Activated effector memory CD4-positive, alpha-beta T cell treated with Interleukin-2 at 50 U/mL for 16 hours (primary cell): ENCODE data around the gene HOXB6.
A peak's percentile ranks its signal among the peaks of the same experiment; 100 is the strongest.

Source experiments
- DNase-seq: peaks from one replicate; pipeline ENCODE4 v3.0.0-alpha.2; 2020

The HOXB6 gene

DNA sequence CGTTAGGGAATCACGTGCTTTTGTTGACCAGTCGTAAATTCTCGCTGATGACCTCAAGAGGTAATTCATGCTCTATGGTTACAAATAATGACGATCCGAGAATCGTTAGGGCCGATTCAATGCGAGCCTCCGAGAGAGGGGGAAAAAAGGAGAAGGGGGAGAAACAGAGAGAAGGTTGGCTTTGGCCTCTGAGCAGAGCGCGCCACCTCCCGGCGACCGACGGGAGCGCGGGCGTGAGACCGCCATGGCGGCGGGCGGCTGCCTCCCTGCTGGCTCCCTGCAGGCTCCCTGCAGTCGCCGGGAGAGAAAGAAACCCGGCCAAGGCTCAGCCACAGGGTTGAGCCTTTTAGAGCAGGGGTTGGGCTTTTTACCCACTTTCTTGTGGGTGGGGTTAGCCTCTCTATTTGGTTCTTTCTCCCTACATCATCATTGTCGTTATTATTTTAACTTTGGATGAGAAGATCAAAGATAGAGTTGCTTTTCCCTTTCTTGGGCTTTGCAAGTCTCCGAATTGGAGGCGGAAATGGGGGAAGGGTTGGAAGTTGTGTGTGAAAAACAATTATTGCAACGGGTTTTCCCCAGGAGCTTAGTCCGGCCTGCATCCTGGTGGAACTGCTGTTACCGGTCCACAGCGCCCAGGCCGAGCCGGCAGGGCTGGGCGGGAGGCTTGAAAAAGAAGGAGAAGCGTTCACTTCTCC lies 10.8 kb downstream of the HOXB6 start:
- peak; percentile 76 for DNase-seq

DNA sequence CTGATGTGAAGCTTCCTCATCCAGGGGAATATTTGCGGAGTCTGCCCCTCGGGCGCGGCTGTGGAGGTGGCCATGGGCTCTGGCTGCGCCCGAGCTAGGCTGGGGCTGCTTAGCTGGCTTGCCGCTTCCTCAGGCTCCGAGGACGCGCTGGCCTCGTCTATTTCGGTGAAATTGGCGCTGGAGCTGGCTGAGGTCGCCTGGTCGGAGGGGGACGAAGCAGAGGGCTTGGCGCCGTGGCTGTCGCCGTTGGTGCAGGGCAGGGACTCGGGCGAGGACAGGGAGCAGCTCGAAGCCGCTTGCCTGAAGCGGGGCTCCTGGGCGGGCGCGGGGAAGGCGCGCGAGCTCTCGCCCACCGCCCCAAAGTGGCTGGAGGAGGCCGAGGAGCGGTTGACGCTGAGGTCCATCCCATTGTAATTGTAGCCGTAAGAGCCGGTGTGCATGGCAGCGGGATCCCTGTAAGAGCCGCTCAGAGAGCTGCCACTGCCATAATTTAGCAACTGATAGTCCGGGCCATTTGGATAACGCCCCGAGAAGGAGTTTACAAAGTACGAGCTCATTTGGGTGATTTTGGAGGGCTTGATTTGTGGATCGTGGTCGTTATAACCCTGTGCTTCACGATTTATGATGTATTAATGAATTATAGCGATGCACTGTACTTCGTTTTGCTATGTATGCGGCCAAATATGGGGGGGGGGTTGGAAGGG lies 11.5 kb downstream of the HOXB6 start, which contains the start of gene HOXB5:
TSS of gene HOXB5 (minus strand) at position 654 of the 704 bp plus-strand sequence. CDS start at position 557, 97 bp downstream.
- DNase-seq, result no peak

DNA sequence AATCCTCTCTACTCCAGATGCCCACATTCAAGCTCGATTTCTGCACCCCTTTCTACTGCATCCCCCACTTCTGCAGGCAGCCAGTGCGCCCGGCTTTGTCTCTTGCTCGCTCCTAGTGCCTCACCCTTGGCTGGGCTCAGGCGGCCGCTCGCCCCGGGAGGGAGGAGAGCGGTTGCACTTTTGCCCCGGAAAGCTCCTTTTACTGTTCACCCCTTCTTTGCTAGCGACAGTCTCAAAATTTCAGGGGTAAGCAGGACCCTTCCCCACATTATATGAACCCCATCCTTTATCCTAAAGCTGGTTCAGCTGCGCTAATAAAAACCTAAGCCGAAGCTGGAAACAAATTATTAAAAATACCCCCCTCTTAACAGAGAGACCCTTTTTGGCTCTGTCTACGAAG lies 12.2 kb downstream of the HOXB6 start:
- no peak for DNase-seq

DNA sequence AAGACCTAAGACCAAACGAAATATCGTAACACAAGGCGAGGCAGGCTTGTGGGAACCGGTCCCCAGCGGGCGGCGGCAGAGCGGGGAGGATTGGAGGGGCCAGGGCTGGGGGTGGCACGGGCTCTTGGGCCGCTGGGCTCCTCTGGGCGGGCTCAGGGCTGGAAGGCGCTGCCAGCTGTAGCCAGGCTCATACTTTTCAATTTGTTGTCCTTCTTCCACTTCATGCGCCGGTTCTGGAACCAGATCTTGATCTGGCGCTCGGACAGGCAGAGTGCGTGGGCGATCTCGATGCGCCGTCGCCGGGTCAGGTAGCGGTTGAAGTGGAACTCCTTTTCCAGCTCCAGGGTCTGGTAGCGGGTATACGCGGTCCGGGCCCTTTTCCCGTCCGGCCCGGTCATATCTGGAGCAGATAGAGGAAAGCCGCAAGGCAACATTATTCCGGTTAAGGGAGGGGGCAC lies 12.7 kb downstream of the HOXB6 start:
- no peak for DNase-seq

DNA sequence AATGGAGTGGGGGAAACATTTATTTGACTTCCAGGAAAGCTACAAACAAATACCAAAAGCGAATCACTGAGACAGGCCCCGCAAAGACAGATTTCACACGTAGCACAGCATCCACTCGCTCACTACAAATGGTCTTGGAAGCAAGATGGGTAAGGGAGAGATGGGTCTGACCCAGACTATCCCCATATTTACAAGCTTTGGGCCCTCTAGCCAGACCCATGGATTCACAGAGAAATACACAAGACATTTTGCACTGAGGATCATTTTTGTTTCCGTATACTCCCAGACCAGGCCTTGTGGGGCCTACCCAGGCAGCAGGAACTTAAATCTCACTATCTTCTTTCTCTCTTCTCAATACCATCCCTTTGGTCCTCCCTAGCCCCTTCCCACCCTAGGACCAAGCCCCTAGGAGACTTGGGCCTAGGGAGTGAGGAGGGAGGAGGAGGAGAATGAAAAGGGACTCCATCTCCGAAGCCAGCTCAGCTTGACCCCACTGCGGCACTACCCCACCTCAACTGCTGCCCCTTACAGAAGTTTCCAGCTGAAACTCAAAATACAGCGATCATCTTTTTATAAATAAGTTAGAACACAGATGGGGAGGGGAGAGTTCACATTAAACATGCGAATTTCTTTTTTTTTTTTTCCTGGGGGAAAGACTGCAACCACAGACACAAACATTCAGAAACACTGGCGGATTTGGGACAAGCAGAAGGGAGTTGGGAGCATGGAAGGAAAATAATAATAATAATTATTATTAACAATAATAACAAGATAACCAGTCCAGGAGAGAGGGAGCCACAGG lies 13.3 kb downstream of the HOXB6 start:
- DNase-seq, result no peak

DNA sequence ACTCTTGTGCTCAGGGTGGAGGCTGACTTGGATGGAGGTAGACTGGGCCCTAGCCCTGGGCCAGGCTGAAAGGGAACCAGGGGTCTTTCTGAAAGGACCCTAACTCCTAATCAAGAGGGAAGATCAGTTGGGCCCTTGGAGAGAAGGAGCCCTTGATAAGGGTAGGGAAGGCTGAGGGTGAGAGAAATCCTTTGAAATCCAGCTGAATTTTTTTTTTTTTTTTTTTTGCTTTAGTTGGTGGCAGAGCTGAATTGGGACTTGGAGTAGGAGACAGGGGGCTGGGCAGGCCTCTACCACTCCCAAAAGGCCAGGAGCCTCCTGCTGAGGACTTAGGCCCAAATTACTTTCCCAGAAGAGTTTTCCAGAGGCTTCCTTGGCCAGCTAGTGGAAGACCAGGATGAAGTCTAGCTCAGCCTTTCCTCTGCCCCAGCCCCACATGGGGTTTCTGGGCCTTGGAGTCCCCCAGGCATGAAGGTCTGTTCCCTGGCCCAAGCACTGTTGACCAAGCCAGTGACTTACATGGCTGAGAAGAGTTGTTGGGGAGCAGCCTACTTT lies 14.1 kb downstream of the HOXB6 start:
- no peak for DNase-seq

DNA sequence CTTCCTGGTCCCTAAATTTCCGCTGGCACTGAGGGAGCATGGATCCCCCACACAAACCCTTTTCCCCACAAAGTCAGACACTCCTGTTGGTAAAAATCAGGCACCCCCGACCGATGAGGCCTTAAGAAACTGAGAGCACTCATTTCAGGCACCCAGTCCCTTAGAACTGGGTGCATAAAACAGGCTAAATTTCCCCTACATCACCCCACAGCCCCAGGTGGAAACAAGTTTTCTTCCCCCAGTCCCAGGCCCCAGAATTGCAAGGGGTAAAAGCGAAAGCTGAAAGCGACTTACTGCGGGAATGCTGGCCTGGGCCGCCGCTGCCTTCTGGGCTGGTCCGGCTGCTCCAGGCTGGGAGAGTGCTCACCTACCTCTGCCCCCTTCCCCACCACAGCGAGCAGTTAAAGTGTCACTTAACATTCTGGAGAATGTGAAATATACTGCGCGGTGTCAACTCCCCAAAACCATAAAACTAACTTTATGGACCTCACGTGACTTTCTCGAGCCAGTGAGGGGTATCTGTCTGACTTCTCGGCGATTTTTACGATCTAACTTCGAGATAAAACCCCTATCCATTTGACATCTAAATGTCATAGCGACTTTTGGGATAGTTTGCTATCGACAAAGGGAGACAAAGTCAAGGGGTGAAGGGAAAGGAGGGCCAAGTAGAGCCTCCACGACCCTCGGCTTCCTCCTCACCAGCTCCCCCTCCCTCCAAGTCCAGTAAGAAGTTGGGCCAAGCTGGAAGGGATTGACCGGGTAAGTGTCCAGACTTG lies 14.8 kb downstream of the HOXB6 start, which contains the start of gene HOXB3:
TSS of gene HOXB3 (minus strand) at position 411 of the 776 bp plus-strand sequence. CDS start 37,767 bp downstream, outside the sequence.
- no peak for DNase-seq

DNA sequence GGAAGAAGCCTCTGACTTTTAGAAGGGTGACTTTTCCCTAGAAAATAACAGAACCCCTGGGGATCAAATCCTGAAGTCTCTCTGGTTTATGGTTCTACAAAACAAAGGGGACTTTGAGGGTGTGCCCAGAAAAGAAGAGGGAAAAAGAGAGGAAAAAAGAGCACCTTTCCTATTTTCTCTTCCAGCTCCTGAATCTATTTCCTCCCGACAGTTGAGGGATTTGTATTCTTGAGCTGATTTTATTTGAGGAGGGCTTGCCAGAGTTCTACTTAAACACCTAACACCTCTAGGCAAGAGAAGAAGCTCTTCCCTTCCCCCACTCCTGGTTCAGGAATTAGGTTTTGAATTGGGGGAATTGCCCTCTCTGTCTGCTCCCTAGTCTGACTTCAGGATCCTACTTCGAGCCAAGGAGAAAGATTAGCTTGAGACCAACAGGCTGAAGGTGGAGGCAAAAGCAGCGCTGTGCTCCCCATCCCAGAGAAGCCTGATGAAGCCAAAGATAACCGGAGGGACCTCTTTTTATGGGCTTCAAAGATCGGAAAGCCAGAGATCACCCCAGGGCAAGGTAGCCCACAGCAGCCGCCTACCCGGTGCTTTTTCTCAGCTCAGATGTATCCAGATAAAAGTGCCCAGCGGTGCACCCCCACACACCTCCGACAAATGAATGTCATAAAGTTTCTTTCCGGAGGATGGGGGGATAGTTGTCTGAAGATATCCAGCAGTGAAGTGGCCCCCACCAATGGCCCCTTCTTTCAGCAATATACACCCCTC lies 15.5 kb downstream of the HOXB6 start:
- no peak for DNase-seq

DNA sequence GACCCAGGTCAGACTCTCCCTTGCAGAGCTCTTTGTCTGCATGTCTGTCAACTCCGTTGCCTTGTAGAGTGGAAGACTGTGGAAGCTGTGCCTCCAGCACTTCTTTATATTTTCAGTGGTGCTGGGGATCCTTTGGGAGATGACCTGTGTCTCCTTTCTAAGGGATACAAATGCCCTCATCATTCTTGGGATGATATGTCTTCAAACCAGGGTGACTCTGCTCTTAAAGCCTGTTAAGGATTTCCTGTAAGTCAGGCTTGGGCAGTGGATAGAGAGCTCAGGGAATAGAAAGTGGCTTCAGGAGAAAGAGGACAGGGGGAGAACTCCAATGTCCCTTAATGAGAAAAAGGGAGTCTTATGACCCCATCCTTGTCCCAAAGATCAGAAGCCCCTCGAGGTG lies 16.3 kb downstream of the HOXB6 start:
- no peak for DNase-seq

DNA sequence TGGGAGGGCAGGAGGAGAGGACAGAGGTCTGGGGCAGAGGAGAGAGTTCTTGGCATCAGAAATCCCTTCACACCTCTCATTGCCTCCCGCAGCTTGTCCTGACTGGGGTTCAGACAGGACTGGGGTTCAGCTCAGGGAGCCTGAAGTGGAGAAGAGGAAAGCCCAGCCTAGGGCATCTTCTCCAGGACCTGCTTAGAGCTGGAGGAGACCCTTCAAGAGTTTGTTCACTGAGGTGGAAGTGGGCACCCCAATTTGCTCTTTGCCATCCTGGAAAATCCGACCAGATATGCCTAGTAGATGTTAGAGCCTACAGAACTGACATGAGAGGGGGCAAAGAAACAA lies 16.7 kb downstream of the HOXB6 start:
- no peak for DNase-seq

DNA sequence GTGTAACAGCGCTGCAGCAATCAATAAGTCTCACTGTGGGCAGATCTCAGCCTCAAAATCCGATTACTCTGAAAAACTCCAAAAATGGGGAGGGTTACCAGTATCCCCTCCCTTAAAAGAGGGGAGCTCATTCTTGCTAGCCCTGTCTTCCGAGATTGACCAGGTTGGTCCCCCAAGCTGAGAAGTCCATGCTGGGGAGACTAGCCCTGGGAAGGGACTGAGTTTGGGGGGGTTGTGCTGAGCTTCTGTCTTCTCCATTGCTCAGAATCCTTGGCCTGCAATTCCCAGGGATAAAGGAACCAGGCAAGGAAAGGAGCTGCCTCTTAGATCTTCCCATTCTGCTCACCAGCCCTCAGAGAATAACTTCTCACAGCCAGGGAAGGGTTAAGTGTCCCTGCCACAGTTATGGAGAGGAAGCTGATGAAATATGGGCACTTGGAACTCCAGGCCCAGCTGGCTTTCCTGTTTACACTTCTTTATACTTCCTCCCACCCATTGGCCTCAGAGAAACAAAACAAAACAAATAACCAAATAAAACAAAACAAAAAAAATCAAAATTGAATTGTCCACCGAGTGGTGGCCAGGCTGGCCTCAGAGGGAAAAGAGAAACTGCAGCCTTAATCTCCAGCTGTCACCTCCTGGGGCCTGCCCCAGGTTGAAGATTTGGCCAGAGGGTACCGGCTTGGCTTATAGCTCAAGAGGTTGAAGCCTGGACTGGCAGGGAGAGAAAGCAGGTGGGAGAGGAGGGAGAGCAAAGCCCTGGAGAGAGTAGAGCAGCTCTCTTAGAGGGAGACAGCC lies 17.3 kb downstream of the HOXB6 start:
- DNase-seq, result no peak

DNA sequence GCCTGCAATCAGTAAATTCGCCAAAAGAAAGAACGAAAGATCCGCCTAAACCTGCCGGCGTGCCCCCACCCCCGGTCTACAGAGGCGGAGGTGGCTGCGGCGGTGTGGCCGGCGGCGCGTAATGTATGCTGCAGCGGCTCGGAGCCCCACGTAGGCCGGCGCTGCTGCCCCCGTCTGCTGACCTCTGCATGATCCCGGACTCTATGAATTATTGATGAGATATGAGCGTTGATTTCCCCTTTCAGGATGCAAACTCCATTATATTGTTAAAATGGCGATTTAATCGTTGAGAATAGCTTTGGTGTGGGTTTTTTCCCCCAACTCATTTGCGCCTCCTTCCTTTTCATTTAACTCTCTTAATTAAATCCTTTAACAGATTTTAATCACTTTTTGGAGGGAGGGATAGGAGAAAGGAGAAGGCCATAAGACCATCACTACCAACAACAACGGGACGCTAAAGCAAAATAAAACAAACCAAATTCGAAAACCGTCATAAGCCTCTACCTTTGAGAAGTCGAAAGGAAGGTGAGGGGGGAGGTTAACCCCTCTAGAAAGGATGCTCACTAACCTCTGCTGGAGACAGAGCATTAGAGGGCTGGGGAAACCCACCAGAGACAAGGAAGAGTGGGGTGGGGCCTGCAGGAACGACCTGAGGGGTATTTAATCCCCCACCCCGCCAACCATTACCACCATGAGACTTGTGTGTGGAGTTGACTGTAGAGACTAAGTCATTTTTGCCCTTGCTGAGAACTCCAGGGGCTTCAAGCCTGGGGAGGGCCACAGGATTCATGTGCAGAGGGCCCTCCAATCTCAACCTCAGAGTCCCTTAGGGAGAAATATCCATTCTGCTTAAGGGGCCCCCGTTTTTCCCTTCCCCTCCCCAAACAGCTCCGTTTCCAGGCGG lies 18.2 kb downstream of the HOXB6 start:
- DNase-seq, result no peak

DNA sequence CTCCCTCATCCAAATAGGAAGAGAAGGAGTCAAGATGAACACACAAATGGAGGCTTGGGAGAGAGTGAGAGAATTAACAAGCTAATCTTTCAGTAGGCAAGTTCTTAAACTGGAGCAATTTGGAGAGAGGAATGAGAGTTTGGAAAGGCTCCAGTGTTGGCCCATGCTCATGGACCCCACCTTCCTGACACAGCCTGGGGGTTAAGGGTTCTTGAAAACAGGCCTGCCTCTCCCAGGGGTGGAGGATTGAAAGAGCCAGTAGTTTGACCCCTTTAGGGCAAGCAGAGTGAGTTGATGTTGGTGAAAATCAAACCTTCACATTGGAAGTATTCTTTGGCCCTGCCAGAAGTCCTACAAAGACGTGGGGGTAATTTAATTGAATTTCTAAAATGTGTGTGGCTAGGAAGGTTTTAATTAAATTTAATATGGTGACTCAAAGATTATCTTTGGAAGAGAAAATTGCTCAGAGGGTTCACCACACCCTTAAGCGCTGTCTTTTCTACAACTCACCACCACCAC lies 20.5 kb downstream of the HOXB6 start:
- no peak for DNase-seq

DNA sequence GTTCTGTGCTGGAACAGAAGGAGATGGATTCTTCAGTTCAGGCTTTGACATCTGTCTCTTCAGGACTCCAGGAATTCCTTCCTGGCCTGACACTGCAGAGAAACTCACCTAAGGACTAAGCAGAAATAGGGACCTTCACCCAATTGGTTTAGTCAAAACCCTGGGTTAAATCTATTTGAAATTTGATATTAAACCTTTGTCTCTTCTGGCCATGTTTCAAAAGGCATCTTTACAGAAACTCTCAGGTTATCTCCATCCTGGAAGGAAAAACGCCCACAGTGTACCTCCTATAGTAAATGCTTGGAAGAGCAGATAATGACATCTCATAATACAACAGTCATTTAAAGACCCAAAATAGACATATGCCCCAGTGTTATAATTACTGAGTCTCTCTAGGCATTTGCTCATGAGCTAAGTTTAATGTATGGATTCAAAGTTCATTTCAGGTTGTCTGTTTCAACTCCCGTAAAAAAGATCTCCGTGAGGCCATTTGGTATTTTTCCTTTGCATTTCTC lies 21.0 kb downstream of the HOXB6 start:
- no peak for DNase-seq

DNA sequence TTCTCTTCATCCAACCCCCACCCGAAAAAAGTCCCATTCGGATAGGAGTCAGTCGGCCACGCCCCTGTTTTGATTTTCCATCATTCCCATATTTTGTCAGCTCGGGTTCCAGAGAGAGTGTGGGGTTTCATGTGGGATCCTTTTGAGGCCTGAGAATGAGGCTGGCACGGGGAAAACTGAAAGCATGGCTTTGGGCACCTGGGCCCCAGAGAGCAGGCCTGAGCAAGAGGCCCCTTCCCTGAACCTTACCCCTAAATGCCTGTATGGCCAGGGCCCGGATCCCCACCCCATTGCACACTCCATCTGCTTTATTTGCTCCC lies 22.1 kb downstream of the HOXB6 start:
- DNase-seq, result no peak

DNA sequence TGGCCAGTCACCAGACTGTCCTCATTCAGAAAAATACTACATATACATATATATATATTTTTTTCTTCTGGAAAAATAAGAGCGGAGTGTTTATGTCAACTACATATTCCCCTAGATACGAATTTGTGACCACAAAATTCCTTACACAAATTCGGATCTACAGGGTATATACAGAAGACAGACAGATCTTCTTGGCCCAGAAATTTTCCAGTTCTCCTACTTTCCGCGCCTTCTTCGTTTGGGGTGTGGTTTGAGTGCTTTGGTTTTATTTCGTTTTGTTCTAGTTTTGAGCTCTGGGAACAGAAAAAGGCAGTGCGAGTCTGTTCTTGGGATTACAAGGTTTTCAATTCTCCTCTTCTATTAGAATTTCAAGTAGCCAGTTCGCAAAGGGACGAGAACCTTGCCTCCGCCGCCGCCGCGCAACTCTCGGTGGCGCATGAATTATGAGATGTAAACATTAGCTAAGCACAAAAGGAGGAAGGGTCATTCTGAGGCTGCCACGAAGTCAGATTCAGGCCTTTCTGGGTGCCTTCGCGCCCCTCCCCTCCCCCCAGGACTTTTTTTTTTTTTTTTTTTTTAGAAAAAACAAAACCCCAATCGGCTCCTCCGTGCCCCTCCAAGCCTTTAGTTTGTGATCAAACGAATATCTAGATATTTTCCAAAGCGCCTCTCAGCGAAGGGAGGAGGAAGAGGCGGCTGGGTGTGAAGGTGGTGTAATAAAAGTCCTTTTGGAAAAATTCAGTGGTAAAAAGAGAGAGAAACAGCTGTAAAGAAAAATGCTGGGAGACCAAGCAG lies 24.8 kb downstream of the HOXB6 start:
- DNase-seq, result no peak

DNA sequence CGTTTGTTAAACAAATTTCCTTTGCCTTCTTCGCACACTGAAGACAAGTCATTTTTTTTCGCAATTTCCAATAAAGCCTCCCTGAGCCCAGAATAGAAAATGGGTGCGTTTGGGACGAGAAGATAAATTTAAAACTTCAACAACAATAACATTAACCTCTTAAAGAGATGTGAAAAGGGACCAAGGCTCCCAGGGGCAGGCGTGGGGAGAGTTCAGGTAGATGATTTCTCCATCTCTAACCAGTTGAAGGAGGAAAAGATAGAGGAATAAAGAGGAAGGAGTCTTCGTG lies 25.4 kb downstream of the HOXB6 start:
- no peak for DNase-seq

DNA sequence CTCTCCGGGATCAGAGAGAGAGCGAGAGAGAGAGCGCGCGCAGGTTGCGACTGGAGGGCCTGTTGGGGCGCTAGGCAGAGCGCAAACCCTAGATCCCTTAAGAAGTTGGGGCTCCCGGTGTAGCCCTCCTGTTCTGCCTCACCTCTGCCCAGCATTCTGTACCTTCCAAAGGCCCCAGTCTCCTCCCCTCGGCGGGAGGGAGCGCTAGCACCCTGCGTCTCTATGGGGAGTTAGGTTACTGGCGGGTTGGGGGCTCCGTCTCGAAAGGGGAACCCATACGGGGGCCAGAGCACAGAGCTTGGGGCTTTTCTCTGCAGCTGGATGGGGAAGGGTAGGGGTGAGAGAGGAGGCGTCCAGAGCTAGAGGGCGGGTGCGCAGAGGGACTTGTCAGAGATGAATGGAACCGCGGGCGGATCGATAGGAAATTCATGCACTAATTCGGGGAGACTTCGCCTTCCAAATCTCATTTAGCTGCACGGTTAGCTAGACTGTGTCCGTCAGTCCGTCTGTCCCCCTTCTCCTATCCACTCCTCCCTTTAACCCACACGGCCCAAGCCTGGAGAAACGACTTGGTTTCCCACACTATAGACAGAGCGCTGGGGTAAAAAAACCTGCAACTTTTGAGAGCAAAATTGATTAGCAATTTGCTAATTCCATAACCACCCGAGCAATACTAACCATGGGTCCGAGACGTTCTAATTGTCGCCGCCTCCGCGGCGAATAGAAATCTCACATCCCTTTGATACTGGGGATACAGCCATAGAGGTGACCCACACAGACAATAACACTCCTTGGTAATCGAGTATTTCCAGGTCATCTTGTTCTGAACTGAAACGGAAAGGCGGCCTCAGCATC lies 25.9 kb downstream of the HOXB6 start:
- DNase-seq, result no peak
